H9 (cell line): Measurements from ENCODE around the gene SYNGR4. TPM values are rescaled to one million over a fixed set of nuclear protein-coding genes. Genes with fewer than 3 reads are reported as not detected.
"Not testable (repeated sequence)": the region's sequence is repeated elsewhere in the genome, so short reads cannot be mapped to it uniquely, and the experiment has no call there.

Source experiments
- DNase-seq: peaks from one replicate; pipeline ENCODE4 v3.0.0-alpha.2; 2017
- H2AFZ ChIP-seq: one replicate; pipeline ENCODE4 v1.6.1; 2013; ENCODE audit warnings: mild to moderate bottlenecking, low read length, control low read depth, moderate library complexity
- H2AK5ac ChIP-seq: 2 replicates; pipeline ENCODE4 v1.6.1; 2013; ENCODE audit warnings: low read length, control low read depth, mixed read lengths; ENCODE audit not compliant: insufficient read length
- H2BK120ac ChIP-seq: one replicate; pipeline ENCODE4 v1.6.1; 2013; ENCODE audit warnings: low read depth, mild to moderate bottlenecking, low read length, control low read depth, inconsistent platforms; ENCODE audit not compliant: poor library complexity, severe bottlenecking
- H2BK12ac ChIP-seq: 2 replicates; pipeline ENCODE4 v1.6.1; 2013; ENCODE audit warnings: low read length, control low read depth, mixed read lengths, low read depth; ENCODE audit not compliant: insufficient read length
- H2BK15ac ChIP-seq: 2 replicates; pipeline ENCODE4 v1.6.1; 2013; ENCODE audit warnings: low read depth, low read length, control low read depth
- H2BK20ac ChIP-seq: one replicate; pipeline ENCODE4 v1.6.1; 2013; ENCODE audit warnings: low read depth, mild to moderate bottlenecking, low read length, control low read depth, inconsistent platforms; ENCODE audit not compliant: poor library complexity, severe bottlenecking
- H2BK5ac ChIP-seq: 2 replicates; pipeline ENCODE4 v1.6.1; 2013; ENCODE audit warnings: low read length, control low read depth, mixed read lengths; ENCODE audit not compliant: insufficient read length
- H3K14ac ChIP-seq: 2 replicates; pipeline ENCODE4 v1.6.1; 2013; ENCODE audit warnings: low read length, control low read depth; ENCODE audit not compliant: insufficient read depth
- H3K18ac ChIP-seq: 2 replicates; pipeline ENCODE4 v1.6.1; 2013; ENCODE audit warnings: low read depth, mild to moderate bottlenecking, mixed read lengths, low read length, control low read depth; ENCODE audit not compliant: insufficient read length
- H3K23ac ChIP-seq: 2 replicates; pipeline ENCODE4 v1.6.1; 2013; ENCODE audit warnings: low read length, control low read depth, mixed read lengths, low read depth; ENCODE audit not compliant: insufficient read length
- H3K23me2 ChIP-seq: 2 replicates; pipeline ENCODE4 v1.6.1; 2013; ENCODE audit warnings: low read depth, mild to moderate bottlenecking, mixed read lengths, low read length, control low read depth; ENCODE audit not compliant: insufficient read length, poor library complexity, severe bottlenecking
- H3K27ac ChIP-seq: 2 replicates; pipeline ENCODE4 v1.5.1; 2013; ENCODE audit warnings: low read length, control low read depth, mixed read lengths, low read depth; ENCODE audit not compliant: insufficient read length
- H3K27me3 ChIP-seq: 2 replicates; pipeline ENCODE4 v1.6.1; 2013; ENCODE audit warnings: low read length, control low read depth, inconsistent platforms; ENCODE audit not compliant: insufficient read depth
- H3K4ac ChIP-seq: 2 replicates; pipeline ENCODE4 v1.6.1; 2013; ENCODE audit warnings: low read depth, mild to moderate bottlenecking, control low read depth, inconsistent platforms, low read length, moderate library complexity
- H3K4me1 ChIP-seq: 2 replicates; pipeline ENCODE4 v1.6.1; 2013; ENCODE audit warnings: low read length, control low read depth, inconsistent platforms; ENCODE audit not compliant: insufficient read depth
- H3K4me2 ChIP-seq: 2 replicates; pipeline ENCODE4 v1.6.1; 2013; ENCODE audit warnings: low read length, control low read depth, mixed read lengths; ENCODE audit not compliant: insufficient read length, insufficient read depth
- H3K56ac ChIP-seq: 2 replicates; pipeline ENCODE4 v1.6.1; 2013; ENCODE audit warnings: low read depth, mild to moderate bottlenecking, mixed read lengths, low read length, control low read depth; ENCODE audit not compliant: insufficient read length
- H3K79me1 ChIP-seq: 2 replicates; pipeline ENCODE4 v1.6.1; 2013; ENCODE audit warnings: low read depth, mild to moderate bottlenecking, moderate library complexity, low read length, control low read depth, inconsistent platforms; ENCODE audit not compliant: insufficient read depth, poor library complexity, severe bottlenecking
- H3K79me2 ChIP-seq: 2 replicates; pipeline ENCODE4 v1.6.1; 2013; ENCODE audit warnings: low read length, control low read depth, inconsistent platforms; ENCODE audit not compliant: insufficient read depth
- H3K9ac ChIP-seq: 2 replicates; pipeline ENCODE4 v1.6.1; 2013; ENCODE audit warnings: low read length, control low read depth, mixed read lengths; ENCODE audit not compliant: insufficient read length; ENCODE audit errors: extremely low read depth
- H3K9me3 ChIP-seq: one replicate; pipeline ENCODE4 v1.6.1; 2013; ENCODE audit warnings: low read depth, low read length, inconsistent platforms; ENCODE audit not compliant: control insufficient read depth
- H3T11ph ChIP-seq: one replicate; pipeline ENCODE4 v1.6.1; 2013; ENCODE audit warnings: mild to moderate bottlenecking, low read length, control low read depth, inconsistent platforms
- H4K20me1 ChIP-seq: one replicate; pipeline ENCODE4 v1.6.1; 2013; ENCODE audit not compliant: control insufficient read depth, insufficient read length, insufficient read depth
- H4K5ac ChIP-seq: 2 replicates; pipeline ENCODE4 v1.6.1; 2013; ENCODE audit warnings: low read depth, mild to moderate bottlenecking, mixed read lengths, low read length, control low read depth; ENCODE audit not compliant: insufficient read length
- H4K8ac ChIP-seq: replicated peaks from 2 replicates; pipeline ENCODE4 v1.6.1; 2013; ENCODE audit warnings: low read length, control low read depth, mixed read lengths, low read depth; ENCODE audit not compliant: insufficient read length
- H4K91ac ChIP-seq: 2 replicates; pipeline ENCODE4 v1.6.1; 2013; ENCODE audit warnings: low read depth, mild to moderate bottlenecking, moderate library complexity, mixed read lengths, low read length, control low read depth; ENCODE audit not compliant: insufficient read length
- H3K27ac Mint-ChIP-seq, 3 experiments: 2 replicates in 2 of 3; 3 replicates in 1 of 3; pipeline ENCODE4 v1.8.0; 2020 to 2021; ENCODE audit warnings: mixed read lengths in 3 of 3, mild to moderate bottlenecking in 1 of 3, moderate library complexity in 1 of 3
- H3K27me3 Mint-ChIP-seq: 2 replicates; pipeline ENCODE4 v1.8.0; 2021; ENCODE audit warnings: low read depth, mild to moderate bottlenecking, moderate library complexity, mixed read lengths
- H3K36me3 Mint-ChIP-seq, 3 experiments: 2 replicates in 2 of 3; 3 replicates in 1 of 3; pipeline ENCODE4 v1.8.0; 2020 to 2021; ENCODE audit warnings: low read depth in 3 of 3, mixed read lengths in 3 of 3; ENCODE audit not compliant: insufficient read depth in 1 of 3
- H3K4me1 Mint-ChIP-seq, 2 experiments: 2 replicates each; pipeline ENCODE4 v1.8.0; 2020; ENCODE audit warnings: mixed read lengths in 2 of 2
- H3K4me3 Mint-ChIP-seq, 2 experiments: 2 replicates in 1 of 2; 3 replicates in 1 of 2; pipeline ENCODE4 v1.8.0; 2020 to 2021; ENCODE audit warnings: mild to moderate bottlenecking in 2 of 2, mixed read lengths in 2 of 2, moderate library complexity in 1 of 2
- H3K9me3 Mint-ChIP-seq, 2 experiments: 2 replicates in 1 of 2; 3 replicates in 1 of 2; pipeline ENCODE4 v1.8.0; 2020; ENCODE audit warnings: mild to moderate bottlenecking in 2 of 2, mixed read lengths in 2 of 2, moderate library complexity in 1 of 2
- WGBS: extraction: QIAGEN DNeasy Blood & Tissue Kit; methylation state at CpG from one replicate; pipeline ENCODE4 v1.1.7; 2013; ENCODE audit warnings: missing lambda C conversion rate, low lambda C conversion rate, mixed read lengths; ENCODE audit not compliant: insufficient read length; ENCODE audit errors: extremely low coverage; 5-methylcytosine and 5-hydroxymethylcytosine counted together
- total RNA-seq: library from RNA; stranded (reverse); gene quantifications from 2 replicates; pipeline ENCODE4 v1.2.1, GENCODE V29; 2021
- TF ChIP-seq, protein P1 (sequence below): fragments of 200-600 bp; sonication (generic); conservative IDR thresholded peaks from 3 replicates; pipeline ENCODE4 v1.8.0; 2021; ENCODE audit warnings: antibody characterized with exemption, mild to moderate bottlenecking

The SYNGR4 gene
- total RNA-seq, 1 experiment from 2014 or later: 0.31 TPM

DNA sequence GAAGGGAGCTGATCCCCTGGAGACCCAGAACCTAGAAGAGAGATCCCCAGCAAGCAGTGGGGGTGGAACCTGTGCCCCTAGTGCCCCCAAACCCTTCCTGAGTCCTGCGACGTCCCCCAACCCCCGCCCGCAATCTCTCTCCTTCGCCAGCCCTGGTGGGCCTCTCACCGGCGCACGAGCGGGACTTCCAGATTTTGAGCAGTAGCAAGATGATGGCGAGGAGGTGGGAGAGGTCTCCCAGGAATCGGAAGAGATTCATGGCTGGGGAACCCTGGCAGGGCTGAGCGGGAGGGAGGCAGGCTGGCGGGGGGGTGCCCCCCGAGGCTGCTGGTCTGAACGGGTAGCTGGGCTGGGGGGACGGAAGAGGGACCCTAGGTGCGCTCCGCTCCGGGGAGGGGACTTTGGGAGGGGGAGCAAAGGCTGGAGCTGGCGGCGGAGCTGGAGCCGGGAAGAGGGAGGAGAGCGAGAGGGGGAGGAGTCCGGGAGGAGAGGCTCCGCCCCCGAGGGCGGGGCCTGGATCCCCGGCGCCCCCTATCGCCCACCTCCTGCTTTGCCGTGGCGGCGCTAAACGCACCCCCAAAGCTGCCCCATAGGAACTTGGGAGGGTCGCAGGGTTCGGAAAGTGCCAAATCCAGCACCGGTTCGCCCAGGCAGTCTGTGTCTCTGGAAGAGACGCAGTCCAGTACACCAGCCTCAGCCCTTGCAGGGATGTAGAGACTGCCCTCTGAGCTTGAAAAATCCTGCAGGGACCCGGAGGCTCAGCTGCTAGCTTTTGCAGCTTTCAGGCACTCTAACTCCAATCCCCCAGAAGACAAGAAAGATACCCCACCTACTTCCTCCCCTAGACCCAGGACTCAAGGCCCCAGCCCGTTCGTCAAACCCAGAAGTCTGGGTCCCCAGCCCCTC is 27.2 kb downstream of the SYNGR4 start, which contains the start of gene KDELR1:
TSS of gene KDELR1 (minus strand) at position 452 of the 906 bp plus-strand sequence. CDS start at position 259, 193 bp downstream.
- Histone ChIP-seq H4K91ac (no peak within 1 kb of the TSS), H4K20me1 (no peaks in the 10 kb centered on the region), H2AK5ac (no peak within 1 kb of the TSS), H3K27ac (no peak within 1 kb of the TSS), H3K14ac (peak within 1 kb of the TSS; percentile 69), H3K79me1 (no peaks in the 10 kb centered on the region), H3K4me2 (peak within 1 kb of the TSS; percentile 65), H3K27me3 (peaks cover 8% of the 10 kb centered on the region; the same call in 1 of the 2 replicates), H3K9me3 (no peaks in the 10 kb centered on the region), H4K8ac (no peak within 1 kb of the TSS), H2BK20ac (no peak within 1 kb of the TSS), H3K23ac (no peak within 1 kb of the TSS), H2BK15ac (no peak within 1 kb of the TSS), H3T11ph (no peak within 1 kb of the TSS), H3K9ac (peak within 1 kb of the TSS; percentile 87), H2BK5ac (no peak within 1 kb of the TSS), H3K4ac (no peak within 1 kb of the TSS), H4K5ac (no peak within 1 kb of the TSS), H3K56ac (no peak within 1 kb of the TSS), H3K18ac (peak within 1 kb of the TSS; percentile 70), H2AFZ (no peak within 1 kb of the TSS), H2BK120ac (no peak within 1 kb of the TSS), H3K23me2 (peaks cover 5% of the 10 kb centered on the region), H3K4me1 (peaks cover 3% of the 10 kb centered on the region; the same call in 1 of the 2 replicates), H3K79me2 (no peaks in the 10 kb centered on the region), H2BK12ac (no peak within 1 kb of the TSS)
- peak; percentile 78 for DNase-seq
- peak within 1 kb of the TSS; percentile 93 to 98 for H3K4me3 Mint-ChIP-seq
- H3K27ac Mint-ChIP-seq: peak within 1 kb of the TSS; percentile 77 to 96 (median 94)
- peaks cover 21 to 43% of the 10 kb centered on the region in 2 experiments for H3K4me1 Mint-ChIP-seq
- H3K9me3 Mint-ChIP-seq: no peaks in the 10 kb centered on the region
- TF ChIP-seq, protein P1, sequence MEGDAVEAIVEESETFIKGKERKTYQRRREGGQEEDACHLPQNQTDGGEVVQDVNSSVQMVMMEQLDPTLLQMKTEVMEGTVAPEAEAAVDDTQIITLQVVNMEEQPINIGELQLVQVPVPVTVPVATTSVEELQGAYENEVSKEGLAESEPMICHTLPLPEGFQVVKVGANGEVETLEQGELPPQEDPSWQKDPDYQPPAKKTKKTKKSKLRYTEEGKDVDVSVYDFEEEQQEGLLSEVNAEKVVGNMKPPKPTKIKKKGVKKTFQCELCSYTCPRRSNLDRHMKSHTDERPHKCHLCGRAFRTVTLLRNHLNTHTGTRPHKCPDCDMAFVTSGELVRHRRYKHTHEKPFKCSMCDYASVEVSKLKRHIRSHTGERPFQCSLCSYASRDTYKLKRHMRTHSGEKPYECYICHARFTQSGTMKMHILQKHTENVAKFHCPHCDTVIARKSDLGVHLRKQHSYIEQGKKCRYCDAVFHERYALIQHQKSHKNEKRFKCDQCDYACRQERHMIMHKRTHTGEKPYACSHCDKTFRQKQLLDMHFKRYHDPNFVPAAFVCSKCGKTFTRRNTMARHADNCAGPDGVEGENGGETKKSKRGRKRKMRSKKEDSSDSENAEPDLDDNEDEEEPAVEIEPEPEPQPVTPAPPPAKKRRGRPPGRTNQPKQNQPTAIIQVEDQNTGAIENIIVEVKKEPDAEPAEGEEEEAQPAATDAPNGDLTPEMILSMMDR: peak; percentile 95
- peaks cover 45% of the 10 kb centered on the region for H3K27me3 Mint-ChIP-seq
- H3K36me3 Mint-ChIP-seq: peaks cover 19 to 27% (median 24%) of the 10 kb centered on the region in 3 experiments; a peak in 6 of 7 replicates
- WGBS: no CpG with 5 or more reads among the region's 42 CpGs

DNA sequence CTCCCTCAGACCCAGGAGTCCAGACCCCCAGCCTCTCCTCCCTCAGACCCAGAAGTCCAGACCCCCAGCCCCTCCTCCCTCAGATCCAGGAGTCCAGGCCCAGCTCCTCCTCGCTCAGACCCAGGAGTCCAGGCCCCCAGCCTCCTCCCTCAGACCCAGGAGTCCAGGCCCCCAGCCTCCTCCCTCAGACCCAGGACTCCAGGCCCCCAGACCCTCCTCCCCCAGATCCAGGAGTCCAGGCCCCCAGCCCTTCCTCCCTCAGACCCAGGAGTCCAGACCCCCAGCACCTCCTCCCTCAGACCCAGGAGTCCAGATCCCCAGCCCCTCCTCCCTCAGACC is 27.8 kb downstream of the SYNGR4 start:
- H3K18ac ChIP-seq, H3K27me3 ChIP-seq, H3K4me1 ChIP-seq, H3K27ac Mint-ChIP-seq, H3K79me1 ChIP-seq, H4K91ac ChIP-seq, H3K9me3 ChIP-seq, H4K5ac ChIP-seq, H4K8ac ChIP-seq, H3K23ac ChIP-seq, H2BK12ac ChIP-seq, H3T11ph ChIP-seq, H2BK15ac ChIP-seq, H3K4ac ChIP-seq, H3K14ac ChIP-seq, H4K20me1 ChIP-seq, H3K4me2 ChIP-seq, H3K56ac ChIP-seq, H3K9ac ChIP-seq, H3K27ac ChIP-seq, DNase-seq, H2BK5ac ChIP-seq, H2AFZ ChIP-seq, H2AK5ac ChIP-seq, H2BK120ac ChIP-seq, H2BK20ac ChIP-seq, H3K79me2 ChIP-seq, H3K23me2 ChIP-seq, H3K9me3 Mint-ChIP-seq: not testable (repeated sequence)
- no CpG with 5 or more reads among the region's 1 CpG for WGBS
- Mint-ChIP-seq H3K36me3 (peaks cover 19 to 23% (median 23%) of the 10 kb centered on the region in 3 experiments; a peak in 6 of 7 replicates), H3K27me3 (peaks cover 51% of the 10 kb centered on the region), H3K4me3 (peak overlapping the region in 1 of 2 experiments; percentile 98; a peak in 3 of 5 replicates), H3K4me1 (peaks cover 23 to 47% of the 10 kb centered on the region in 2 experiments)
